ENCODE data around the gene RIF1. TPM values are rescaled to one million over a fixed set of nuclear protein-coding genes. Genes with fewer than 3 reads are reported as not detected.

RIF1 gene
- total RNA-seq, 1 donor from 2014 or later = 65.2 TPM

DNA sequence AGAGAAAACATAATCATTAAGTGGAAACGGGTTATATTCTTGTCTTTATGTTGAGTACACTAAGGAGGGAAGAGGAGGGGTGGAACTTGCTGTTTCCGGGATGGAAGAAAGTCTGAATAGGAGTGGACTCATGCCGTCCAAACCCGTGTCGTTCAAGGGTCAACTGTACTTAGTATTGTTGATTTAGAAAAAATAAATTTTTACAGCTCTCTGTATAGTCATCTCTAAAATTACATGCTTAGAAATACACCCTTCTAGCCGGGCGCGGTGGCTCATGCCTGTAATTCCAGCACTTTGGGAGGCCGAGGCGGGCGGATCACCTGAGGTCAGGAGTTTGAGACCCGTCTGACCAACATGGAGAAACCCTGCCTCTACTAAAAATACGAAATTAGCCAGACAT, 29.4 kb downstream of the RIF1 start:
- H3K27me3 Mint-ChIP-seq (ENCODE audit: low read depth) = no peaks in the 10 kb centered on the region
- no peaks in the 10 kb centered on the region for H3K4me1 Mint-ChIP-seq
- DNase-seq (ENCODE audit: low read depth, low spot score) = no peak
- peaks cover 17% of the 10 kb centered on the region for H3K36me3 Mint-ChIP-seq (ENCODE audit: low read depth)
- TF ChIP-seq, protein P1, sequence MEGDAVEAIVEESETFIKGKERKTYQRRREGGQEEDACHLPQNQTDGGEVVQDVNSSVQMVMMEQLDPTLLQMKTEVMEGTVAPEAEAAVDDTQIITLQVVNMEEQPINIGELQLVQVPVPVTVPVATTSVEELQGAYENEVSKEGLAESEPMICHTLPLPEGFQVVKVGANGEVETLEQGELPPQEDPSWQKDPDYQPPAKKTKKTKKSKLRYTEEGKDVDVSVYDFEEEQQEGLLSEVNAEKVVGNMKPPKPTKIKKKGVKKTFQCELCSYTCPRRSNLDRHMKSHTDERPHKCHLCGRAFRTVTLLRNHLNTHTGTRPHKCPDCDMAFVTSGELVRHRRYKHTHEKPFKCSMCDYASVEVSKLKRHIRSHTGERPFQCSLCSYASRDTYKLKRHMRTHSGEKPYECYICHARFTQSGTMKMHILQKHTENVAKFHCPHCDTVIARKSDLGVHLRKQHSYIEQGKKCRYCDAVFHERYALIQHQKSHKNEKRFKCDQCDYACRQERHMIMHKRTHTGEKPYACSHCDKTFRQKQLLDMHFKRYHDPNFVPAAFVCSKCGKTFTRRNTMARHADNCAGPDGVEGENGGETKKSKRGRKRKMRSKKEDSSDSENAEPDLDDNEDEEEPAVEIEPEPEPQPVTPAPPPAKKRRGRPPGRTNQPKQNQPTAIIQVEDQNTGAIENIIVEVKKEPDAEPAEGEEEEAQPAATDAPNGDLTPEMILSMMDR (conservative IDR thresholded peaks at IDR 0.05) = no peak
- no peaks in the 10 kb centered on the region for H3K9me3 Mint-ChIP-seq
- no peak overlapping the region for H3K4me3 Mint-ChIP-seq
- no peak overlapping the region for H3K27ac Mint-ChIP-seq (ENCODE audit: unreplicated experiment)

DNA sequence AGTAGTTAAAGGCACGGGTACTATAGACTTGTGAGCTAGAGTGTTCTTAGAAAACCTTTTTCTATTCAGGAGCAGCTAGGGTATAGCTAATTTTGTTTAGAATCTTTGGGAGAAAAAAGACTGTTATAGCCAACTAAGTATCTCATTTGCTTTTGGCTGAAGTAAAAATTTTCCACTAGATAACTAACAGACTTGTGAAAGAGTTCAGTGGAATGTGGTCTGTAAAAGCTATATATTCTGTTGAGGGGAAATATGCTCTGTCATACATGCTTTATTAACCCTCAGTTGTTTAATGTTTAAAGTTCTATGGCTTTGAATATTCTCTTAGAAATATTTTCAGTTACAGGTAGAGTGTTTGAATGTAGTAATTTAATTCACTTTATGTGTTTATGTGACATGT, 49.7 kb downstream of the RIF1 start:
- TF ChIP-seq, protein P1 (conservative IDR thresholded peaks at IDR 0.05) = no peak
- Mint-ChIP-seq H3K27me3 (ENCODE audit: low read depth) (no peaks in the 10 kb centered on the region), H3K4me1 (no peaks in the 10 kb centered on the region), H3K9me3 (no peaks in the 10 kb centered on the region), H3K27ac (ENCODE audit: unreplicated experiment) (no peak overlapping the region), H3K4me3 (no peak overlapping the region), H3K36me3 (ENCODE audit: low read depth) (peaks cover 29% of the 10 kb centered on the region)
- no peak for DNase-seq (ENCODE audit: low read depth, low spot score)

DNA sequence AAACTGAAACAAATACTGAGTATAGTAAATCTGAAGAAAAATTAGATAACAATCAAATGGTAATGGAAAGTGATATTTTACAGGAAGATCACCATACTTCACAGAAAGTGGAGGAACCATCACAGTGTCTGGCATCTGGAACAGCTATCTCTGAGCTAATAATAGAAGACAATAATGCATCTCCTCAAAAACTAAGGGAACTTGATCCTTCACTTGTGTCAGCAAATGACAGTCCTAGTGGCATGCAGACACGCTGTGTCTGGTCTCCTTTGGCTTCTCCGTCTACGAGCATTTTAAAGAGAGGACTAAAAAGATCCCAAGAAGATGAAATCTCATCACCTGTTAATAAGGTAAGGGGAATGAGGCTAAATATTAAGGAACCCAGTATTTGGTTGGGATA, 56.1 kb downstream of the RIF1 start:
- no peak for DNase-seq (ENCODE audit: low read depth, low spot score)
- H3K27ac Mint-ChIP-seq (ENCODE audit: unreplicated experiment) = no peak overlapping the region
- H3K4me1 Mint-ChIP-seq = no peaks in the 10 kb centered on the region
- H3K36me3 Mint-ChIP-seq (ENCODE audit: low read depth) = peaks cover 61% of the 10 kb centered on the region
- H3K4me3 Mint-ChIP-seq = no peak overlapping the region
- TF ChIP-seq, protein P1 (conservative IDR thresholded peaks at IDR 0.05) = no peak
- H3K27me3 Mint-ChIP-seq (ENCODE audit: low read depth) = no peaks in the 10 kb centered on the region
- H3K9me3 Mint-ChIP-seq = peaks cover 2% of the 10 kb centered on the region

DNA sequence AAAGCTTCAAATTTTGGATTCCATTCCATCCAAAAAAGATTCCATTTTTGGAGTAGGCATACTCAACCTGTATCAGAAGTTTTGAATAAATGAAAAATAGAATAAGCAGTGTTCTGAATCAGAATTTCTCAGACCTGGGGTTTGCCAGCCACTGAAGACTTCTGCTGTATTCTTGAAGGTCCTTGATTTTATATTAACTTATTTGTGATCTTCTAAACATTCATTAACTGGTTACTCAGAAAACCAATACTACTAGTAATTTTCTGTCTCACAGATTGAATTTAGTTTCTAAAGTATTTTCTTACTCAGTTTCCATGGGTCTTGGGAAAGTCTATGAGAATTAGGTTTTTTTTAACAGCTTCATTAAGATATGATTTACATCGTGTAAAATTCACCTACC, 60.9 kb downstream of the RIF1 start:
- H3K36me3 Mint-ChIP-seq (ENCODE audit: low read depth) = peaks cover 51% of the 10 kb centered on the region
- H3K27ac Mint-ChIP-seq (ENCODE audit: unreplicated experiment) = no peak overlapping the region
- no peaks in the 10 kb centered on the region for H3K4me1 Mint-ChIP-seq
- TF ChIP-seq, protein P1 (conservative IDR thresholded peaks at IDR 0.05) = no peak
- no peak for DNase-seq (ENCODE audit: low read depth, low spot score)
- H3K9me3 Mint-ChIP-seq = peaks cover 5% of the 10 kb centered on the region
- H3K27me3 Mint-ChIP-seq (ENCODE audit: low read depth) = no peaks in the 10 kb centered on the region
- H3K4me3 Mint-ChIP-seq = no peak overlapping the region

DNA sequence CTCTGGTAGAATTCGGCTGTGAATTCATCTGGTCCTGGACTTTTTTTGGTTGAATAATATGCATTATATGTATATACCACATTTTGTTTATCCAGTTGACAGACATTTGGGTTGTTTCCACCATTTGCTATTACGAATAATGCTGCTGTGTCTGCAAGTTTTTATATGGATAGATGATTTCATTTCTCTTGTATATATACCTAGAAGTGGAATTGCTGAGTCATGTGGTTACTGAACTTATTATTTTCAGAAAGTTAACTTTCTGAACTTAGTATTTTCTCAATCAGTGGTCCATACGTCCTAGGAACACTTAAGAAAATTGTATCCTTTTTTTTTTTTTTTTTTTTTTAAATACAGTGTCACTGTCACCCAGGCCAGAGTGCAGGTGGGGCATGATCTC, 63.3 kb downstream of the RIF1 start:
- Mint-ChIP-seq H3K36me3 (ENCODE audit: low read depth) (peaks cover 49% of the 10 kb centered on the region), H3K27ac (ENCODE audit: unreplicated experiment) (no peak overlapping the region), H3K9me3 (peaks cover 5% of the 10 kb centered on the region), H3K27me3 (ENCODE audit: low read depth) (no peaks in the 10 kb centered on the region), H3K4me3 (no peak overlapping the region), H3K4me1 (no peaks in the 10 kb centered on the region)
- no peak for DNase-seq (ENCODE audit: low read depth, low spot score)
- TF ChIP-seq, protein P1 (conservative IDR thresholded peaks at IDR 0.05) = no peak

DNA sequence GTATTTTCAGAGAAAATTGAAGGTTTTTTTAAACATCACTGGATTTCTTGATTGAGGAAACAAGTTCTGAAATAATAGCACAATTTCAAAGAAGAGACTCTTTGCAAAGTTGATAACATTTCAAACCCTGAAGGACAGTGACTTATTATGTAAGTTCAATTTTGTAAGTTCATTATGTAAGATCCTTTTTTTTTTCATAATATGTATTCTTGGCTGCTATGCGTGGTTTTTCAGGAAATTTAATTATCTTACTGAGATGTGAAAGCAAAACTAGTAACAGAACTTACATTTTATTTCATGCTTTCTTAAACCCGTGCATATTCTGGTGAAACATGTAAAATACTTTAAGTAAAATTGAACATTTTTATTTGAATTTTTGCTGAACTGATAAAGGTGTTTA, 65.4 kb downstream of the RIF1 start:
- H3K27ac Mint-ChIP-seq (ENCODE audit: unreplicated experiment) = no peak overlapping the region
- peaks cover 37% of the 10 kb centered on the region for H3K36me3 Mint-ChIP-seq (ENCODE audit: low read depth)
- H3K9me3 Mint-ChIP-seq = peaks cover 3% of the 10 kb centered on the region
- H3K4me1 Mint-ChIP-seq = no peaks in the 10 kb centered on the region
- TF ChIP-seq, protein P1 (conservative IDR thresholded peaks at IDR 0.05) = no peak
- no peak for DNase-seq (ENCODE audit: low read depth, low spot score)
- H3K27me3 Mint-ChIP-seq (ENCODE audit: low read depth) = no peaks in the 10 kb centered on the region
- H3K4me3 Mint-ChIP-seq = no peak overlapping the region

Measured in neural crest cell (in vitro differentiated cells).